Measurements from ENCODE around the gene FAM229B.
"Not testable (repeated sequence)": the region's sequence is repeated elsewhere in the genome, so short reads cannot be mapped to it uniquely, and the experiment has no call there.

Gene FAM229B

GRCh38 chr6:112065426-112065986, 21.9 kb upstream of the FAM229B start:
- DNase-seq: no peak

GRCh38 chr6:112066606-112067005, 20.8 kb upstream of the FAM229B start:
- DNase-seq: no peak

- no peak for DNase-seq
Observed at GRCh38 chr6:112081569-112081968, 5.8 kb upstream of the FAM229B start.

- DNase-seq: no peak
Observed at GRCh38 chr6:112085286-112086065, 1.9 kb upstream of the FAM229B start.

- DNase-seq: peak; percentile 22
Observed at GRCh38 chr6:112086744-112087135, 651 bp upstream of the FAM229B start.

- DNase-seq: no peak
Observed at GRCh38 chr6:112087916-112088315, 525 bp downstream of the FAM229B start.

- DNase-seq: no peak
Observed at GRCh38 chr6:112096901-112097300, 9.5 kb downstream of the FAM229B start.

- no peak for DNase-seq
Observed at GRCh38 chr6:112100561-112100960, 13.2 kb downstream of the FAM229B start.

GRCh38 chr6:112106026-112106425, 18.6 kb downstream of the FAM229B start:
- not testable (repeated sequence) for DNase-seq

GRCh38 chr6:112106562-112106961, 19.2 kb downstream of the FAM229B start:
- DNase-seq: no peak

- DNase-seq: no peak
Observed at GRCh38 chr6:112109262-112109661, 21.9 kb downstream of the FAM229B start.

GRCh38 chr6:112113431-112113830, 26.0 kb downstream of the FAM229B start:
- no peak for DNase-seq

GRCh38 chr6:112113918-112114317, 26.5 kb downstream of the FAM229B start:
- no peak for DNase-seq

- DNase-seq: peak; percentile 60
Observed at GRCh38 chr6:112114577-112115223, 27.3 kb downstream of the FAM229B start.

- no peak for DNase-seq
Observed at GRCh38 chr6:112116221-112116620, 28.8 kb downstream of the FAM229B start.

GRCh38 chr6:112117554-112117953, 30.2 kb downstream of the FAM229B start:
- DNase-seq: no peak

- no peak for DNase-seq
Observed at GRCh38 chr6:112118034-112118433, 30.6 kb downstream of the FAM229B start.

GRCh38 chr6:112122756-112123155, 35.4 kb downstream of the FAM229B start:
- no peak for DNase-seq

- no peak for DNase-seq
Observed at GRCh38 chr6:112123982-112124381, 36.6 kb downstream of the FAM229B start.

- DNase-seq: no peak
Observed at GRCh38 chr6:112128208-112128607, 40.8 kb downstream of the FAM229B start.

- DNase-seq: no peak
Observed at GRCh38 chr6:112130878-112131277, 43.5 kb downstream of the FAM229B start.

- DNase-seq: no peak
Observed at GRCh38 chr6:112139052-112139451, 51.7 kb downstream of the FAM229B start.

GRCh38 chr6:112141707-112142106, 54.3 kb downstream of the FAM229B start:
- DNase-seq: no peak
